Keratinocyte (primary cell): ENCODE results near the gene GPBP1.

Source experiments
- CTCF ChIP-seq, 3 experiments: IDR thresholded peaks in 1 of 3; conservative IDR thresholded peaks in 1 of 3; optimal IDR thresholded peaks in 1 of 3; 2 replicates in 2 of 3; 3 replicates in 1 of 3; pipeline versions ENCODE3 to v1.5.1; 2011; ENCODE audit warnings: low read length in 3 of 3, mild to moderate bottlenecking in 3 of 3, moderate library complexity in 2 of 3, control low read depth in 1 of 3, inconsistent platforms in 1 of 3; ENCODE audit not compliant: insufficient read depth in 2 of 3; ENCODE audit errors: extremely low read depth in 1 of 3
- EZH2 ChIP-seq: IDR thresholded peaks from one replicate; pipeline ENCODE4 v1.6.1; 2012; ENCODE audit warnings: inconsistent platforms, mild to moderate bottlenecking, low read length, moderate library complexity

- TF ChIP-seq EZH2 (no peak), CTCF (optimal IDR thresholded peaks at IDR 0.05 in 1 of 3, IDR thresholded peaks at IDR 0.05 in 1 of 3, conservative IDR thresholded peaks at IDR 0.05 in 1 of 3; ENCODE audit: extremely low read depth in 1 of 3, insufficient read depth in 2 of 3, low read length in 3 of 3) (no peak)
These were observed 16.7 kb upstream of the GPBP1 start for GRCh38 chr5:57157131-57157530.
